Thyroid gland (tissue), 4 donors: ENCODE data around the gene ZNF184. TPM values are rescaled to one million over a fixed set of nuclear protein-coding genes. Genes with fewer than 3 reads are reported as not detected.

Experiments used
- DNase-seq, 2 donors: peaks; one replicate each; pipeline ENCODE4 v3.0.0-alpha.2; 2019
- H3K27ac ChIP-seq, 3 donors: fragments of 200-600 bp; sonication (generic); 1 replicate in 2 of 3; 2 replicates in 1 of 3; pipeline ENCODE4 v1.5.1; 2016 to 2019; ENCODE audit warnings: mild to moderate bottlenecking in 1 of 3, moderate library complexity in 1 of 3
- H3K27me3 ChIP-seq: fragments of 200-600 bp; sonication (generic); one replicate; pipeline ENCODE4 v1.5.1; 2019
- H3K36me3 ChIP-seq, 2 donors: fragments of 200-600 bp; sonication (generic); one replicate each; pipeline ENCODE4 v1.5.1; 2016 to 2019
- H3K4me1 ChIP-seq, 2 donors: fragments of 200-600 bp; sonication (generic); one replicate each; pipeline ENCODE4 v1.5.1; 2017 to 2019
- H3K4me3 ChIP-seq, 3 donors: fragments of 200-600 bp; sonication (generic); replicated peaks in 1 of 3; 1 replicate in 2 of 3; 2 replicates in 1 of 3; pipeline ENCODE4 v1.5.1; 2016; ENCODE audit warnings: mild to moderate bottlenecking in 1 of 3
- H3K9me3 ChIP-seq: fragments of 200-600 bp; sonication (generic); one replicate; pipeline ENCODE4 v1.5.1; 2017
- POLR2A ChIP-seq, 2 donors: fragments of 450-650 bp; IDR thresholded peaks; one replicate each; pipeline ENCODE4 v1.6.1; 2017; ENCODE audit warnings: antibody characterized with exemption in 2 of 2, mild to moderate bottlenecking in 2 of 2, moderate library complexity in 1 of 2
- WGBS, 2 donors: methylation state at CpG; one replicate each; pipeline ENCODE4 v1.1.5; 2017; 5-methylcytosine and 5-hydroxymethylcytosine counted together
- intact Hi-C: fragments of 100-400 bp; cut with DNase I; formaldehyde crosslinking; loops from one replicate; pipeline ENCODE4 v1.15.1; 2023
- small RNA-seq: library from RNA; depleted of rRNA; stranded (forward); fragments of <200 nt; gene quantifications from one replicate; pipeline ENCODE3, GENCODE V24; 2016
- total RNA-seq, 4 donors: library from RNA; depleted of rRNA; stranded (reverse); fragments of >200 nt; gene quantifications; one replicate each; pipeline ENCODE4 v1.2.3, GENCODE V29; 2016
- TF ChIP-seq, protein P1 (sequence below), 6 experiments: fragments of 200-600 bp in 3 of 6; fragments of 450-650 bp in 3 of 6; sonication (generic) in 3 of 6; IDR thresholded peaks; one replicate each; pipeline ENCODE4 v1.5.1; 2016 to 2019; ENCODE audit warnings: antibody characterized with exemption in 6 of 6, mild to moderate bottlenecking in 2 of 6, inconsistent platforms in 1 of 6, moderate library complexity in 1 of 6

The ZNF184 gene
- total RNA-seq, 4 donors from 2014 or later = 7.6 to 12.1 (median 10.9) TPM

GRCh38 chr6:27400877-27401642 is 71.8 kb downstream of the ZNF184 start:
- H3K4me1 ChIP-seq = no peaks in the 10 kb centered on the region
- H3K27ac ChIP-seq = no peak overlapping the region
- TF ChIP-seq POLR2A (IDR thresholded peaks at IDR 0.05) = no peak
- TF ChIP-seq, protein P1, sequence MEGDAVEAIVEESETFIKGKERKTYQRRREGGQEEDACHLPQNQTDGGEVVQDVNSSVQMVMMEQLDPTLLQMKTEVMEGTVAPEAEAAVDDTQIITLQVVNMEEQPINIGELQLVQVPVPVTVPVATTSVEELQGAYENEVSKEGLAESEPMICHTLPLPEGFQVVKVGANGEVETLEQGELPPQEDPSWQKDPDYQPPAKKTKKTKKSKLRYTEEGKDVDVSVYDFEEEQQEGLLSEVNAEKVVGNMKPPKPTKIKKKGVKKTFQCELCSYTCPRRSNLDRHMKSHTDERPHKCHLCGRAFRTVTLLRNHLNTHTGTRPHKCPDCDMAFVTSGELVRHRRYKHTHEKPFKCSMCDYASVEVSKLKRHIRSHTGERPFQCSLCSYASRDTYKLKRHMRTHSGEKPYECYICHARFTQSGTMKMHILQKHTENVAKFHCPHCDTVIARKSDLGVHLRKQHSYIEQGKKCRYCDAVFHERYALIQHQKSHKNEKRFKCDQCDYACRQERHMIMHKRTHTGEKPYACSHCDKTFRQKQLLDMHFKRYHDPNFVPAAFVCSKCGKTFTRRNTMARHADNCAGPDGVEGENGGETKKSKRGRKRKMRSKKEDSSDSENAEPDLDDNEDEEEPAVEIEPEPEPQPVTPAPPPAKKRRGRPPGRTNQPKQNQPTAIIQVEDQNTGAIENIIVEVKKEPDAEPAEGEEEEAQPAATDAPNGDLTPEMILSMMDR (IDR thresholded peaks at IDR 0.05) = no peak
- intact Hi-C loops = no loop called here
- no peak overlapping the region for H3K4me3 ChIP-seq
- H3K9me3 ChIP-seq = no peaks in the 10 kb centered on the region
- WGBS, 2 donors = 97 to 98% methylated on average over 16 of the region's 16 CpGs
- H3K36me3 ChIP-seq = peaks cover 0 to 11% of the 10 kb centered on the region in 2 donors
- no peaks in the 10 kb centered on the region for H3K27me3 ChIP-seq
- DNase-seq = no peak

Small RNA genes lying within 50 kb of the gene (small RNA-seq; reads per million reads assigned to genes)
- gene AL021918.1 = not detected
- gene AL021918.2 = not detected
- gene MCFD2P1 = not detected

Other genes with a start within 250 kb of the ZNF184 start
- 10 to 100 TPM; 12.8 to 32.0 (median 21.6) TPM for gene PRSS16, start 225.4 kb downstream of the ZNF184 start, total RNA-seq
- gene POM121L2, start 160.8 kb downstream of the ZNF184 start, total RNA-seq = not detected
- gene ZNF391, start 84.3 kb downstream of the ZNF184 start, total RNA-seq = 10 to 100 TPM in 1 of 4 donors, 1 to 10 TPM in 3; 5.7 to 11.0 (median 6.8) TPM